IMR-90 (cell line): Measurements from ENCODE around the gene RTN1. TPM values are rescaled to one million over a fixed set of nuclear protein-coding genes. Genes with fewer than 3 reads are reported as not detected.
A peak's percentile ranks its signal among the peaks of the same experiment; 100 is the strongest.

Source experiments
- ATAC-seq: fragments of 200-7000 bp; cut with Tn5 transposase; 2 replicates; pipeline ENCODE4 v1.9.1; 2020; ENCODE audit warnings: low read depth, mild to moderate bottlenecking, moderate library complexity
- BruUV-seq: library from RNA; stranded (reverse); fragments of 400-500 nt; replicated peaks from 2 replicates; lab custom pipeline; 2021; lab: Mats Ljungman, UMichigan
- CTCF ChIA-PET: fragments of 300-600 bp; formaldehyde crosslinking; extraction: SDS; loops from one replicate; lab custom pipeline; 2021; ENCODE audit warnings: antibody characterized with exemption; lab: Yijun Ruan, JAX
- POLR2A ChIA-PET: fragments of 300-600 bp; sonication (Branson Sonifier 250); formaldehyde crosslinking; loops from one replicate; lab custom pipeline; 2022; ENCODE audit warnings: antibody characterized with exemption; ENCODE audit not compliant: unreplicated experiment; lab: Charles Lee
- DNase-seq: peaks from one replicate; pipeline ENCODE4 v3.0.0; 2013
- H2AFZ ChIP-seq: replicated peaks from 2 replicates; pipeline ENCODE3; 2013; ENCODE audit warnings: low read length, mild to moderate bottlenecking; ENCODE audit not compliant: poor library complexity
- H2AK5ac ChIP-seq: 2 replicates; pipeline ENCODE4 v1.6.1; 2013; ENCODE audit warnings: low read depth, low read length, inconsistent platforms
- H2AK9ac ChIP-seq: replicated peaks from 2 replicates; pipeline ENCODE3; 2013; ENCODE audit warnings: mild to moderate bottlenecking, low read depth, low read length, moderate library complexity; ENCODE audit not compliant: poor library complexity
- H2BK120ac ChIP-seq: 2 replicates; pipeline ENCODE4 v1.6.1; 2013; ENCODE audit warnings: low read depth, low read length, inconsistent platforms
- H2BK15ac ChIP-seq: 3 replicates; pipeline ENCODE4 v1.6.1; 2013; ENCODE audit warnings: low read depth, low read length, inconsistent platforms
- H2BK20ac ChIP-seq: 2 replicates; pipeline ENCODE4 v1.6.1; 2013; ENCODE audit warnings: low read depth, mild to moderate bottlenecking, inconsistent platforms, low read length, moderate library complexity
- H2BK5ac ChIP-seq: 2 replicates; pipeline ENCODE4 v1.6.1; 2013; ENCODE audit warnings: mild to moderate bottlenecking, low read depth, low read length, inconsistent platforms; ENCODE audit not compliant: poor library complexity, severe bottlenecking
- H3K14ac ChIP-seq: replicated peaks from 2 replicates; pipeline ENCODE4 v1.6.1; 2013; ENCODE audit warnings: low read depth, low read length, inconsistent platforms
- H3K18ac ChIP-seq: 2 replicates; pipeline ENCODE4 v1.6.1; 2013; ENCODE audit warnings: low read depth, low read length, control low read depth
- H3K23ac ChIP-seq: 2 replicates; pipeline ENCODE4 v1.6.1; 2013; ENCODE audit warnings: low read depth, low read length, inconsistent platforms
- H3K27ac ChIP-seq: 2 replicates; pipeline ENCODE4 v1.5.1; 2013; ENCODE audit warnings: mild to moderate bottlenecking, control low read depth, low read length; ENCODE audit not compliant: insufficient read depth
- H3K27me3 ChIP-seq: 2 replicates; pipeline ENCODE4 v1.6.1; 2013; ENCODE audit warnings: low read length; ENCODE audit not compliant: control insufficient read depth, insufficient read depth
- H3K36me3 ChIP-seq: 2 replicates; pipeline ENCODE4 v1.6.1; 2013; ENCODE audit warnings: low read length, mixed read lengths; ENCODE audit not compliant: control insufficient read depth, insufficient read depth
- H3K4ac ChIP-seq: 2 replicates; pipeline ENCODE4 v1.6.1; 2013; ENCODE audit warnings: low read depth, low read length, inconsistent platforms
- H3K4me1 ChIP-seq: 2 replicates; pipeline ENCODE4 v1.6.1; 2013; ENCODE audit warnings: low read length, mixed read lengths; ENCODE audit not compliant: control insufficient read depth, insufficient read depth
- H3K4me2 ChIP-seq: 2 replicates; pipeline ENCODE4 v1.6.1; 2013; ENCODE audit warnings: low read depth, mild to moderate bottlenecking, control low read depth, low read length, moderate library complexity
- H3K4me3 ChIP-seq: 2 replicates; pipeline ENCODE4 v1.5.1; 2013; ENCODE audit warnings: low read depth, mild to moderate bottlenecking, control low read depth, low read length, moderate library complexity; ENCODE audit not compliant: insufficient read depth
- H3K56ac ChIP-seq: 2 replicates; pipeline ENCODE4 v1.6.1; 2013; ENCODE audit warnings: low read length, inconsistent platforms; ENCODE audit not compliant: insufficient read depth; ENCODE audit errors: extremely low read depth
- H3K79me1 ChIP-seq, 2 experiments: 2 replicates each; pipeline ENCODE4 v1.6.1; 2013; ENCODE audit warnings: low read length in 2 of 2, inconsistent platforms in 1 of 2, low read depth in 1 of 2
- H3K9ac ChIP-seq: 2 replicates; pipeline ENCODE4 v1.6.1; 2013; ENCODE audit warnings: low read depth, low read length, control low read depth
- H3K9me1 ChIP-seq: 2 replicates; pipeline ENCODE4 v1.6.1; 2013; ENCODE audit warnings: low read length, inconsistent platforms; ENCODE audit not compliant: insufficient read depth
- H3K9me3 ChIP-seq: 2 replicates; pipeline ENCODE4 v1.6.1; 2013; ENCODE audit warnings: low read length; ENCODE audit not compliant: control insufficient read depth, insufficient read depth
- H4K20me1 ChIP-seq: 2 replicates; pipeline ENCODE4 v1.6.1; 2013; ENCODE audit warnings: low read length, inconsistent platforms; ENCODE audit not compliant: insufficient read depth
- H4K5ac ChIP-seq: 2 replicates; pipeline ENCODE4 v1.6.1; 2013; ENCODE audit warnings: mild to moderate bottlenecking, low read depth, low read length, control low read depth
- H4K8ac ChIP-seq, 2 experiments: 2 replicates each; pipeline ENCODE4 v1.6.1; 2013; ENCODE audit warnings: low read depth in 2 of 2, low read length in 2 of 2, control low read depth in 1 of 2, inconsistent platforms in 1 of 2
- H4K91ac ChIP-seq: 2 replicates; pipeline ENCODE4 v1.6.1; 2013; ENCODE audit warnings: low read depth, low read length, inconsistent platforms; ENCODE audit not compliant: insufficient read depth
- POLR2A ChIP-seq: IDR thresholded peaks from 2 replicates; pipeline ENCODE4 v1.6.1; 2012; ENCODE audit warnings: mild to moderate bottlenecking, low read depth, low read length
- RFX5 ChIP-seq: IDR thresholded peaks from 2 replicates; pipeline ENCODE4 v1.8.0; 2012; ENCODE audit warnings: low read depth, mild to moderate bottlenecking, low read length, moderate library complexity
- WGBS, 2 experiments: methylation state at CpG; one replicate each; pipeline versions ENCODE4 v1.1.5 to v1.1.7; 2013; ENCODE audit warnings: missing lambda C conversion rate in 2 of 2; ENCODE audit not compliant: insufficient read length in 1 of 2; ENCODE audit errors: extremely low coverage in 2 of 2; 5-methylcytosine and 5-hydroxymethylcytosine counted together
- dilution Hi-C: fragments of 300-500 bp; cut with HindIII; formaldehyde crosslinking; loops from one replicate; pipeline ENCODE4 v1.14.3; 2018; ENCODE audit warnings: low sequenced_read_pairs; ENCODE audit not compliant: unreplicated experiment
- in situ Hi-C: fragments of 300-500 bp; cut with MboI; formaldehyde crosslinking; loops from 3 replicates; pipeline ENCODE4 v1.14.3; 2019; ENCODE audit warnings: low sequenced_read_pairs, inconsistent platforms, mixed read lengths
- intact Hi-C: fragments of 100-400 bp; cut with micrococcal nuclease; formaldehyde crosslinking; loops from 2 replicates; pipeline ENCODE4 v1.10.0; 2022
- polyA plus RNA-seq, 3 experiments: library from polyadenylated mRNA; depleted of rRNA; stranded (reverse); fragments of >200 nt; gene quantifications; 2 replicates each; pipeline ENCODE4 v1.2.3, GENCODE V29; 2012; ENCODE audit warnings: low replicate concordance in 1 of 3
- total RNA-seq: library from RNA; depleted of rRNA; stranded (reverse); fragments of >200 nt; gene quantifications from 2 replicates; pipeline ENCODE4 v1.2.3, GENCODE V29; 2012

RTN1 gene
- total and polyA plus RNA-seq, 2 of the 4 experiments (the other 2 are of a cell fraction): 0.18 to 0.46 TPM

DNA sequence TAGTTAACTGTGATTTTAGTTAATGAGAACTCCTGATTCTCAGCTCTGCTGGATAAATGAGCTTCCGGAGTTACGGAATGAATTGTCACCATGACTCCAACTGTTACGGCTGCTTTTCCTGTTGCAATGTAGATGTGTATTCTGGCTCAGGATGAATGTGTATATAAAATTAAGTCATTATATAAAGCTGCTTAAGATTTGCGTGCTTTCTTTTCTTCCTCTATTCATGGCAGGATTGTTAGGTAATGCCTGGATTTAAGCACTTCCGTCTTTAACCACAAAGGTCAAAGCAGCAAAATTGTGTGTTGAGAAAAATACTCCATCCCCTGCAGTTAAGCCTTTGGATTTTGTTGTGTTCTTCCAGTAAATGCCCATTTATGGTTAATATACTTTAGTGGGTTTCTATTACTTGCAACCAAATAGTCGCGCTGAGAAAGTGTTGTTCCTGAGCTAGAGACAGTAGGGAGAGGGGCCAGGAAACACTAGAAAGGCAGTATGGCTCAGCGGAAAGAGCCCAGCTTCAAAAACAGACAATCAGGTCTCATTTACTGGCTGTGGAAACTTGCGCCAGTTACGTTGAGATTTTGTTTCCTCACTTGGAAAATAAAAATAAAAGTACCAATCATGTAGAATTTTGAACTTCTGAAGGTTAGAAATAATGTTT is 284.6 kb downstream of the RTN1 start:
- H3K9me1 ChIP-seq: no peaks in the 10 kb centered on the region
- H3K56ac ChIP-seq: no peak overlapping the region
- H4K20me1 ChIP-seq: no peaks in the 10 kb centered on the region
- no peak overlapping the region for H3K4me2 ChIP-seq
- H4K91ac ChIP-seq: no peak overlapping the region
- no peak overlapping the region for H3K4ac ChIP-seq
- ATAC-seq (no peak), DNase-seq (peak; percentile 40)
- no peak overlapping the region for H3K14ac ChIP-seq
- no peaks in the 10 kb centered on the region for H3K4me1 ChIP-seq
- no peak overlapping the region for H2BK5ac ChIP-seq
- H2BK15ac ChIP-seq: no peak overlapping the region
- no peak overlapping the region for H3K27ac ChIP-seq
- H2BK20ac ChIP-seq: no peak overlapping the region
- TF ChIP-seq RFX5: no peak
- TF ChIP-seq POLR2A: no peak
- no peaks in the 10 kb centered on the region for H3K9me3 ChIP-seq
- H2BK120ac ChIP-seq: no peak overlapping the region
- ChIA-PET POLR2A (no interaction called here), CTCF (no interaction called here)
- intact Hi-C loops: no loop called here
- whole genome bisulfite sequencing, 2 experiments: no CpG with 5 or more reads among the region's 10 CpGs
- no peak overlapping the region for H3K23ac ChIP-seq
- H4K8ac ChIP-seq: no peak overlapping the region
- H3K79me1 ChIP-seq: no peaks in the 10 kb centered on the region
- H4K5ac ChIP-seq: no peak overlapping the region
- no peak overlapping the region for H3K4me3 ChIP-seq
- H3K27me3 ChIP-seq: 0 out of 2 replicates have a peak, but pooled peaks cover 2% of the 10 kb centered on the region
- H2AK5ac ChIP-seq: no peak overlapping the region
- no peaks in the 10 kb centered on the region for H3K36me3 ChIP-seq
- H2AK9ac ChIP-seq: no peak overlapping the region
- no peak overlapping the region for H3K9ac ChIP-seq
- no TSS peak for BruUV-seq
- no peak overlapping the region for H3K18ac ChIP-seq
- dilution Hi-C loops: no loop called here
- no peak overlapping the region for H2AFZ ChIP-seq
- in situ Hi-C loops: no loop called here
